GM21360 (cell line): ENCODE data around the gene TMEM183A.

Source experiments
- ATAC-seq: cut with Tn5 transposase; IDR thresholded peaks from one replicate; pipeline ENCODE4 v1.9.1; 2021; ENCODE audit warnings: mild to moderate bottlenecking, moderate library complexity; ENCODE audit not compliant: unreplicated experiment

TMEM183A gene

GRCh38 chr1:203044546-203045250 lies 37.5 kb downstream of the TMEM183A start:
- ATAC-seq, result no peak

GRCh38 chr1:203045336-203045735 lies 38.2 kb downstream of the TMEM183A start:
- ATAC-seq, result no peak

- no peak for ATAC-seq
These were observed 38.8 kb downstream of the TMEM183A start for GRCh38 chr1:203045821-203046594.

GRCh38 chr1:203046984-203047630 lies 39.9 kb downstream of the TMEM183A start:
- no peak for ATAC-seq

GRCh38 chr1:203048086-203048485 lies 40.9 kb downstream of the TMEM183A start:
- no peak for ATAC-seq

GRCh38 chr1:203048555-203049051 lies 41.4 kb downstream of the TMEM183A start:
- no peak for ATAC-seq

GRCh38 chr1:203049077-203049476 lies 41.9 kb downstream of the TMEM183A start:
- no peak for ATAC-seq

GRCh38 chr1:203049576-203050180 lies 42.5 kb downstream of the TMEM183A start:
- ATAC-seq, result no peak

GRCh38 chr1:203050826-203051225 lies 43.7 kb downstream of the TMEM183A start:
- no peak for ATAC-seq

GRCh38 chr1:203051841-203052324 lies 44.7 kb downstream of the TMEM183A start:
- no peak for ATAC-seq

- ATAC-seq, result no peak
These were observed 45.4 kb downstream of the TMEM183A start for GRCh38 chr1:203052601-203053000.

- no peak for ATAC-seq
These were observed 47.0 kb downstream of the TMEM183A start for GRCh38 chr1:203054184-203054583.

GRCh38 chr1:203054642-203055041 lies 47.5 kb downstream of the TMEM183A start:
- ATAC-seq, result no peak

- no peak for ATAC-seq
These were observed 48.1 kb downstream of the TMEM183A start for GRCh38 chr1:203055161-203055799.

GRCh38 chr1:203056012-203056411 lies 48.8 kb downstream of the TMEM183A start:
- ATAC-seq, result no peak

- no peak for ATAC-seq
These were observed 49.3 kb downstream of the TMEM183A start for GRCh38 chr1:203056516-203056915.

GRCh38 chr1:203057911-203058675 lies 50.9 kb downstream of the TMEM183A start:
- ATAC-seq, result no peak

GRCh38 chr1:203058676-203058935 lies 51.4 kb downstream of the TMEM183A start:
- ATAC-seq, result no peak

- ATAC-seq, result no peak
These were observed 52.3 kb downstream of the TMEM183A start for GRCh38 chr1:203059485-203059884.

GRCh38 chr1:203060115-203060514 lies 52.9 kb downstream of the TMEM183A start:
- no peak for ATAC-seq
